Measurements from ENCODE around the gene MAST2.

DNA sequence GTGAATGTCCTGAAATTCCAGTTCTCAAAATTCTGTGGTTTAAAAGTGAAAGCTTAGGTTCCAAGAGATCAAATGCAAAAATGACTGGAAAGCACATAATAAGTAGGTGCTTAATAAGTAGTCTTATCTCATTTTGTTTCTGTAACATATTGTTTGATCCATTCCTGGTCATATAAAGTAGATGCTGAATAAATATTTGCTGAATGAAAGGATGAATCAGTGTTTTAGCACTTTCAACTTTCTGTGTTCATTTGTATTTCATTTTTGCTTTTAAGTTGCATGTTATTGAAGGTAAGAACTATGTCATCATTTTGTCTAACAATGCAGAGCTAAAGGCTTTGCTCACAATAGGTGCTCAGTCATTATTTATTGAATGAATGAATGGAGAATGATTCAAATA lies 6.3 kb downstream of the MAST2 start:
- TF ChIP-seq EZH2 (IDR thresholded peaks at IDR 0.05; ENCODE audit: borderline replicate concordance, low read depth, low read length, poor library complexity, severe bottlenecking) = no peak
- TF ChIP-seq, protein P1, sequence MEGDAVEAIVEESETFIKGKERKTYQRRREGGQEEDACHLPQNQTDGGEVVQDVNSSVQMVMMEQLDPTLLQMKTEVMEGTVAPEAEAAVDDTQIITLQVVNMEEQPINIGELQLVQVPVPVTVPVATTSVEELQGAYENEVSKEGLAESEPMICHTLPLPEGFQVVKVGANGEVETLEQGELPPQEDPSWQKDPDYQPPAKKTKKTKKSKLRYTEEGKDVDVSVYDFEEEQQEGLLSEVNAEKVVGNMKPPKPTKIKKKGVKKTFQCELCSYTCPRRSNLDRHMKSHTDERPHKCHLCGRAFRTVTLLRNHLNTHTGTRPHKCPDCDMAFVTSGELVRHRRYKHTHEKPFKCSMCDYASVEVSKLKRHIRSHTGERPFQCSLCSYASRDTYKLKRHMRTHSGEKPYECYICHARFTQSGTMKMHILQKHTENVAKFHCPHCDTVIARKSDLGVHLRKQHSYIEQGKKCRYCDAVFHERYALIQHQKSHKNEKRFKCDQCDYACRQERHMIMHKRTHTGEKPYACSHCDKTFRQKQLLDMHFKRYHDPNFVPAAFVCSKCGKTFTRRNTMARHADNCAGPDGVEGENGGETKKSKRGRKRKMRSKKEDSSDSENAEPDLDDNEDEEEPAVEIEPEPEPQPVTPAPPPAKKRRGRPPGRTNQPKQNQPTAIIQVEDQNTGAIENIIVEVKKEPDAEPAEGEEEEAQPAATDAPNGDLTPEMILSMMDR (conservative IDR thresholded peaks at IDR 0.05; ENCODE audit: low read depth, low read length) = no peak

Measured in A673 (cell line).